ENCODE results near the gene ACYP2.

DNA sequence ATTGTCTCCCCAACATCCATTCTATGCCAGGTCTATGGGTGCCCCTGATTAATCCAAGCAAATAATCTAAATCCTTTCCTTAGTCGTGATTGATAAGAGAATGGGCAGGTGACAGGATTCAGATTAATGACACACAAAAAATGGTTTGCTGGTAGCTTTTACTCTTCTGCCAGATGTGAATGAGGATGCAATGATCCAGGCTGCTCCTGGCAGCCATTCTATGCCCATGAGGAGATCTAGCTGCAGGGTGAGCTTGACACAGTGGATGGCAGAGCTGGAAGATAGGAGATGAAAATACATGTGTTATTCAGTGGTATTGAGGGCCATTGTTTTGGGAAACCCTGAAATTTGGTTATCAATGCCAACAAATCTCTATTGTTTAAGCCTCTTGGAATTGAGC lies 69.7 kb downstream of the ACYP2 start:
- TF ChIP-seq, protein P1, sequence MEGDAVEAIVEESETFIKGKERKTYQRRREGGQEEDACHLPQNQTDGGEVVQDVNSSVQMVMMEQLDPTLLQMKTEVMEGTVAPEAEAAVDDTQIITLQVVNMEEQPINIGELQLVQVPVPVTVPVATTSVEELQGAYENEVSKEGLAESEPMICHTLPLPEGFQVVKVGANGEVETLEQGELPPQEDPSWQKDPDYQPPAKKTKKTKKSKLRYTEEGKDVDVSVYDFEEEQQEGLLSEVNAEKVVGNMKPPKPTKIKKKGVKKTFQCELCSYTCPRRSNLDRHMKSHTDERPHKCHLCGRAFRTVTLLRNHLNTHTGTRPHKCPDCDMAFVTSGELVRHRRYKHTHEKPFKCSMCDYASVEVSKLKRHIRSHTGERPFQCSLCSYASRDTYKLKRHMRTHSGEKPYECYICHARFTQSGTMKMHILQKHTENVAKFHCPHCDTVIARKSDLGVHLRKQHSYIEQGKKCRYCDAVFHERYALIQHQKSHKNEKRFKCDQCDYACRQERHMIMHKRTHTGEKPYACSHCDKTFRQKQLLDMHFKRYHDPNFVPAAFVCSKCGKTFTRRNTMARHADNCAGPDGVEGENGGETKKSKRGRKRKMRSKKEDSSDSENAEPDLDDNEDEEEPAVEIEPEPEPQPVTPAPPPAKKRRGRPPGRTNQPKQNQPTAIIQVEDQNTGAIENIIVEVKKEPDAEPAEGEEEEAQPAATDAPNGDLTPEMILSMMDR (conservative IDR thresholded peaks at IDR 0.05; ENCODE audit: low read length): no peak
- TF ChIP-seq EZH2phosphoT487 (IDR thresholded peaks at IDR 0.05; ENCODE audit: borderline replicate concordance): no peak
